GM12872 (cell line): ENCODE results near the gene CFTR.

Source experiments
- CTCF ChIP-seq: IDR thresholded peaks from 3 replicates; pipeline ENCODE4 v1.5.1; 2011; ENCODE audit warnings: low read depth, mild to moderate bottlenecking, low read length, moderate library complexity; ENCODE audit not compliant: insufficient read depth

The CFTR gene

GRCh38 chr7:117605712-117606111 is 125.9 kb downstream of the CFTR start:
- no peak for TF ChIP-seq CTCF

- TF ChIP-seq CTCF: no peak
Observed at GRCh38 chr7:117606132-117606531, 126.3 kb downstream of the CFTR start.

DNA sequence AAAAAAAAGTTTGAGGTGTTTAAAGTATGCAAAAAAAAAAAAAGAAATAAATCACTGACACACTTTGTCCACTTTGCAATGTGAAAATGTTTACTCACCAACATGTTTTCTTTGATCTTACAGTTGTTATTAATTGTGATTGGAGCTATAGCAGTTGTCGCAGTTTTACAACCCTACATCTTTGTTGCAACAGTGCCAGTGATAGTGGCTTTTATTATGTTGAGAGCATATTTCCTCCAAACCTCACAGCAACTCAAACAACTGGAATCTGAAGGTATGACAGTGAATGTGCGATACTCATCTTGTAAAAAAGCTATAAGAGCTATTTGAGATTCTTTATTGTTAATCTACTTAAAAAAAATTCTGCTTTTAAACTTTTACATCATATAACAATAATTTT is 130.6 kb downstream of the CFTR start:
- no peak for TF ChIP-seq CTCF

DNA sequence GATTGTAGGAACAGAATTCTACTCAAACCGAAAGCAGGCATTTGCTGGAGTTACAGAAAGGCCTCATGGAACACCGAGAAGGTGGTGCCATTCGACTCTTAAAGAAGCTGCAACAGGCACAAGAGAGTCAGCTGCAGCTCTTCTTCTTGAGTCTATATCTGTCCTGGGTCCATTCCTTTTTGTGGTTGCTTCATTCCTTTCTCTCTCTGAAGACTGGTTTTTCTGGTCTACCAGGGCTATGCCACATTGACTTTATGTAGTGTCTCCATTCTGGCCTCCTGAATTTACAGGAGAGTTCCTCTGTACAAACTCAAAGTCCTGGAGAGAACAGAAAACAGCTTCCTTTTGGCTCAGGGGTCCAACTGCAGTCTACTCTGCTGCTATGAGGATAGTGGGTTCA is 132.8 kb downstream of the CFTR start:
- no peak for TF ChIP-seq CTCF

- no peak for TF ChIP-seq CTCF
Observed at GRCh38 chr7:117616694-117617093, 136.9 kb downstream of the CFTR start.

- TF ChIP-seq CTCF: no peak
Observed at GRCh38 chr7:117619681-117620080, 139.9 kb downstream of the CFTR start.

- no peak for TF ChIP-seq CTCF
Observed at GRCh38 chr7:117621075-117621618, 141.3 kb downstream of the CFTR start.

GRCh38 chr7:117623606-117624005 is 143.8 kb downstream of the CFTR start:
- TF ChIP-seq CTCF: no peak
